HG03103 (cell line): ENCODE measurements around the gene EFCAB5.

ENCODE experiments used
- ATAC-seq: cut with Tn5 transposase; IDR thresholded peaks from one replicate; pipeline ENCODE4 v1.9.1; 2021; ENCODE audit warnings: low read depth; ENCODE audit not compliant: unreplicated experiment

EFCAB5 gene

DNA sequence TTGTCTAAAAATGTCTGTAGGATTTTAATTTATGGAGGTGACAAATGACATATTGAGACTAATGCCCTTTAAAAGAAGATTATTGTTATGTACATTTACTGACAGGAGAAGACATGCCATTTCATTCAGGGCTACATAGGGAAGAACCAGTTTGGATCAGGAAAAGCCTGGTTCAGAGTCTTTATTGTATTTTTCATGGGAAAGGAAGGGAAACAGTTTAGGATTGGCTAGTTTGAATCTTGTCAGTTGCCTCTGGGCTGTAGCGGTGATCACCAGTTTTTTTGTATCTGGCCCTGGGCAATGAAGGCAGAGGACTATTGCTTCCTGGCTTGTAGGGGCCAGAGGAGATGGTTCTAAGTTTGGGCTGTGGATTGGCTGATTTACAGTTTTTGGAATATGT is 206.9 kb downstream of the EFCAB5 start:
- no peak for ATAC-seq

DNA sequence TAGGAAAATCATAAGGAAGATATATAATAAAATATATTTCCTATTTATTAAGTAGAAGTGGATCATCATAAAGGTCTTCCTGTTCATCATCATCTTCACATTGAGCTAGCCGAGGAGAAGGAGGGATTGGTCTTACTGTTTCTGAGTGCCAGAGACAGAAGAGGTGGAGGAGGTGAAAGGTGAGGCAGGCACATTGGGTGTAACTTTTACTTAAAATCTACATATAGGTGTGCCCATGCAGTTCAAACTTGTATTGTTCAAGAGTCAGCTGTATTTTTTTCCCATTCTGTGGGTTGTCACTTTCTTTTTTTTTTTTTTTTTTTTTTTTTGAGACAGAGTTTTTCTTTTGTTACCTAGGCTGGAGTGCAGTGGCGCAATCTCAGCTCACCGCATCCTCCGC is 210.0 kb downstream of the EFCAB5 start:
- no peak for ATAC-seq

DNA sequence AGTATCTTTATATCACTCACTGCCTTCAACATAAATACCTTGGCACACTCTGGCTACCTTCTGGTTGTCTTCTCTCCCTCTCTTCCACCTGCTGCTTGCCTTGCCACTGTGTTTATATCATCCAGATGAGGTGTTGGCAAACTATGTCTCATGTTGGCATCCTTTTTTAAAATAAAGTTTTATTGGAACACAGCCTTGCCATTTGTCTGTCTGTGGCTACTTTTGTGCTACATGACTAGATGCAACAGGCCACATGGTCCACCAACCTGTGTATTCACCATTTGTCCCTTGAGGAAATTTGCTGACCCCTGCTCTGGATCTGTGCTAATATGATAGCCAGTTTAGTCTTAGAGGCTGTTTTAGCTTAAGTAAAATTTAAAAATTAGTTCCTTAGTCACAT is 212.0 kb downstream of the EFCAB5 start:
- no peak for ATAC-seq

DNA sequence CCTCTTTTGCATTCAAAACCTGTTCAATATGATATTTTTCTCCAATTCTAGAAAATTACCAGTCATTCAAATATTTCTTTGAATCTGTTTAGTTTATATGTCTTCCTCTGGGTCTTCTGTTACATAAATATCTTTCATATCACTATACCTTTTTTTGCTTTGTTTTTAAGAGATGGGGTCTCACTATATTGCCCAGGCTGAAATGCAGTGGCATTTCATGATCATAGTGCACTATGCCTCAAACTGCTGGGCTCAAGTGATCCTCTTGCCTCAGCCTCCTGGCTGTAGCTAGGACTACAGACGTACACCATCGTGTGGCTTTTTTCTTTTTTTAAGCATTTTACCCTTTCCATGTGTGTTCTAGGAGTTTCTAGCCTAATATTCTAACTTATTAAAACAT is 214.0 kb downstream of the EFCAB5 start:
- ATAC-seq, result no peak
